ENCODE data around the gene ACOT8.

The ACOT8 gene

GRCh38 chr20:45828589-45828988 is 28.6 kb downstream of the ACOT8 start:
- TF ChIP-seq SIN3A (IDR thresholded peaks at IDR 0.05; ENCODE audit: borderline replicate concordance, insufficient read depth, low read length) = no peak
- no peak for TF ChIP-seq TAF1 (IDR thresholded peaks at IDR 0.05; ENCODE audit: borderline replicate concordance, insufficient read depth, low read length)
- TF ChIP-seq REST (IDR thresholded peaks at IDR 0.05; ENCODE audit: insufficient read depth in 1 of 2, low read depth in 2 of 2, low read length in 2 of 2) = no peak

GRCh38 chr20:45827712-45828111 is 29.5 kb downstream of the ACOT8 start:
- TF ChIP-seq REST (IDR thresholded peaks at IDR 0.05; ENCODE audit: insufficient read depth in 1 of 2, low read depth in 2 of 2, low read length in 2 of 2) (no peak), POLR2AphosphoS5 (IDR thresholded peaks at IDR 0.05; ENCODE audit: low read depth, low read length) (no peak), TAF1 (IDR thresholded peaks at IDR 0.05; ENCODE audit: borderline replicate concordance, insufficient read depth, low read length) (no peak), FOXP2 (optimal IDR thresholded peaks at IDR 0.05; ENCODE audit: borderline replicate concordance, extremely low read depth, extremely low read length, insufficient read depth) (no peak), SIN3A (IDR thresholded peaks at IDR 0.05; ENCODE audit: borderline replicate concordance, insufficient read depth, low read length) (no peak)

GRCh38 chr20:45827030-45827652 is 30.1 kb downstream of the ACOT8 start, which contains the start of gene TNNC2:
Gene TNNC2 (minus strand): TSS chr20:45827312. CDS start chr20:45827248, 64 bp downstream.
- TF ChIP-seq POLR2AphosphoS5 (IDR thresholded peaks at IDR 0.05; ENCODE audit: low read depth, low read length) = no peak
- TF ChIP-seq TAF1 (IDR thresholded peaks at IDR 0.05; ENCODE audit: borderline replicate concordance, insufficient read depth, low read length) = no peak
- no peak for TF ChIP-seq REST (IDR thresholded peaks at IDR 0.05; ENCODE audit: insufficient read depth in 1 of 2, low read depth in 2 of 2, low read length in 2 of 2)
- no peak for TF ChIP-seq SIN3A (IDR thresholded peaks at IDR 0.05; ENCODE audit: borderline replicate concordance, insufficient read depth, low read length)
- TF ChIP-seq FOXP2 (optimal IDR thresholded peaks at IDR 0.05; ENCODE audit: borderline replicate concordance, extremely low read depth, extremely low read length, insufficient read depth) = no peak

GRCh38 chr20:45826381-45827019 is 30.7 kb downstream of the ACOT8 start:
- TF ChIP-seq FOXP2 (optimal IDR thresholded peaks at IDR 0.05; ENCODE audit: borderline replicate concordance, extremely low read depth, extremely low read length, insufficient read depth) (no peak), REST (IDR thresholded peaks at IDR 0.05; ENCODE audit: insufficient read depth in 1 of 2, low read depth in 2 of 2, low read length in 2 of 2) (no peak), POLR2AphosphoS5 (IDR thresholded peaks at IDR 0.05; ENCODE audit: low read depth, low read length) (no peak), SIN3A (IDR thresholded peaks at IDR 0.05; ENCODE audit: borderline replicate concordance, insufficient read depth, low read length) (no peak), TAF1 (IDR thresholded peaks at IDR 0.05; ENCODE audit: borderline replicate concordance, insufficient read depth, low read length) (no peak)

Data from PFSK-1 (cell line).